GM12873 (cell line): ENCODE results near the gene INAFM1.
A peak's percentile ranks its signal among the peaks of the same experiment; 100 is the strongest.

Source experiments
- CTCF ChIP-seq: IDR thresholded peaks from 2 replicates; pipeline ENCODE4 v1.5.1; 2012; ENCODE audit warnings: low read depth, mild to moderate bottlenecking, moderate library complexity, low read length, control low read depth; ENCODE audit not compliant: insufficient read depth; ENCODE audit errors: missing control alignments

INAFM1 gene

GRCh38 chr19:47274891-47275761 lies 441 bp downstream of the INAFM1 start:
- no peak for TF ChIP-seq CTCF

- no peak for TF ChIP-seq CTCF
Measured at GRCh38 chr19:47275791-47276461, 1.2 kb downstream of the INAFM1 start.

- peak; percentile 75 for TF ChIP-seq CTCF
Measured at GRCh38 chr19:47280183-47280797, 5.6 kb downstream of the INAFM1 start.

- no peak for TF ChIP-seq CTCF
Measured at GRCh38 chr19:47283405-47284059, 8.8 kb downstream of the INAFM1 start.

GRCh38 chr19:47284324-47284899 lies 9.7 kb downstream of the INAFM1 start:
- TF ChIP-seq CTCF: peak; percentile 87

GRCh38 chr19:47296036-47296435 lies 21.4 kb downstream of the INAFM1 start:
- TF ChIP-seq CTCF: peak; percentile 79
